Activated CD8-positive, alpha-beta memory T cell treated with anti-CD3 and anti-CD28 coated beads, Interleukin-2, amount 50 U/mL, for 1 hour (primary cell): ENCODE results near the gene RPS2.

ENCODE experiments used
- DNase-seq: peaks from one replicate; pipeline ENCODE4 v3.0.0-alpha.2; 2020; ENCODE audit errors: extremely low read depth

The RPS2 gene

GRCh38 chr16:1981398-1981836 is 16.8 kb upstream of the RPS2 start, which contains the start of gene NOXO1:
TSS of gene NOXO1 (minus strand) at chr16:1981469. CDS start at chr16:1981179, 290 bp downstream.
- no peak for DNase-seq

- no peak for DNase-seq
Observed at GRCh38 chr16:1980770-1981087, 16.1 kb upstream of the RPS2 start.

GRCh38 chr16:1980030-1980769 is 15.6 kb upstream of the RPS2 start:
- no peak for DNase-seq

- DNase-seq, result no peak
Observed at GRCh38 chr16:1979271-1980029, 14.8 kb upstream of the RPS2 start.

DNA sequence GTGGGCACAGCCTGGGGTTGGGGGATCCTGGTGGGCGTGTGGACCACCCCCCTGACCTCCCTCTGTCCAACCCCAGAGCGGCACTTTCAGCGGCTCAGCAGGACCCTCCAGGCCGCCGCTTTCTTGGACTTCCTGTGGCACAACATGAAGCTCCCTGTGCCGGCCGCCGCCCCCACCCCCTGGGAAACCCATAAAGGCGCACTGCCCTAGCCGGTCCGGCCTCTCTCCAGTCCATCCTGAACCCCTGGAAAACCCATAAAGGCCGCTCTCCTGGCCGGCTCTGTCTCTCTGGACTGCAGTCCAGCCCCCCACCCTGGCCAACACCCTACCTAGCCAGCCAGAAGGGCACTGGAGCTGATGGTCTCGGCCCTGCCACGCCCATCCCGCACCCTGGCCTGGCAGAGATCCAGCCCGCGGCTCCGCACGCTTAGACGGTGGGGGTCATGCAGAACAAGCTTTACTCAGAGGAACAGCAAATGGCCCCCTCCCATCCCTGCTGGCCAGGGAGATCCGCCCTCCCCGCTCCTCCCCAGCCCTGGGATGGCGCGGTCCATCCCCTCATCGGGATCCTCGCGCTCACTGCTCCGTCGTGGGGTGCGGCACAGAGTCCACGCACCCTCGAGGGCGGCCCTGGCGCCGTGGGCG is 14.0 kb upstream of the RPS2 start:
- no peak for DNase-seq

DNA sequence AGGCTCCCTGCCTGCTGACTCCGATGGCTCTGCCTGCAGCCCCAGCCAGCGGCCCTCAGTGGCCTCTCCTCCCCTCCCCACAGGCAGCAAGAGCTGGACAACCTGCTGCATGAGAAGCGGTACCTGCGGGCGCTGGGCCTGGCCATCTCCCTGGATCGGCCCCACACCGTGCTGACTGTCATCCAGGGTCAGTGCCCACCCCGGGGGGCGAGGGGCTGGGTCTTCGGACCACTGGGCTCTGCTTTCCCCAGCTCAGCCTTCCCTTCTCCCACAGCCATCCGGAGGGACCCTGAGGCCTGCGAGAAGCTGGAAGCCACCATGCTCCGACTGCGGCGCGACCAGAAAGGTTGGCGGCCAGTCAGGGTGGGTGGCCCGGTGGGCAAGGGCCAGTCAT is 13.2 kb upstream of the RPS2 start:
- DNase-seq, result no peak

DNA sequence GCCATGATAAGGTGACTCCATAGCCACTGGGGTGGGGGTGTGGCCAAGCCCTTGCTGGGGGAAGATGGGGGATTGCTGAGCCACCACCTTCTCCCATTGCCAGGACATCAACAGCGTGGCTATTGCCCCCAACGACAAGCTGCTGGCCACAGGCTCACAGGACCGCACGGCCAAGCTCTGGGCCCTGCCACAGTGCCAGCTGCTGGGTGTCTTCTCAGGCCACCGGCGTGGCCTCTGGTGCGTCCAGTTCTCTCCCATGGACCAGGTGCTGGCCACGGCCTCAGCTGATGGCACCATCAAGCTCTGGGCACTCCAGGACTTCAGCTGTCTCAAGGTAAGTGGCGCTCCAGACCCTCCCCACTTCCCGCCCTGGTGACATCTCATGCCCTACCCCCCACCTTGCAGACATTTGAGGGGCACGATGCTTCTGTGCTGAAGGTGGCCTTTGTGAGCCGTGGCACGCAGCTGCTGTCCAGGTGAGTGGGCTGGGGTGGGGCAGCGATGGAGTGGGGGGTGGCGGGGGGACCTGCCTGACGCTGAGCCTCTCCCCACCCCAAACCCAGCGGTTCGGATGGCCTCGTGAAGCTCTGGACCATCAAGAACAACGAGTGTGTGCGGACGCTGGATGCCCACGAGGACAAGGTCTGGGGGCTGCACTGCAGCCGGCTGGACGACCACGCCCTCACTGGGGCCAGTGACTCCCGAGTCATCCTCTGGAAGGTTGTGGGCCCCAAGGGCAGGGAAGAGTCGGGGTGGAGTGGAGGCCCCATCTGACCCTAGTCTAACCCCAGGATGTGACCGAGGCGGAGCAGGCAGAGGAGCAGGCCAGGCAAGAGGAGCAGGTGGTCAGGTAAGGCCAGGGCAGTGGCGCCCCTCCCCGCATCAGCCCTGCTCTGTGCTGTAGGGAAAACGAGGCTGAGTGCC is 12.6 kb upstream of the RPS2 start:
- no peak for DNase-seq

GRCh38 chr16:1976216-1976520 is 11.5 kb upstream of the RPS2 start:
- no peak for DNase-seq

DNA sequence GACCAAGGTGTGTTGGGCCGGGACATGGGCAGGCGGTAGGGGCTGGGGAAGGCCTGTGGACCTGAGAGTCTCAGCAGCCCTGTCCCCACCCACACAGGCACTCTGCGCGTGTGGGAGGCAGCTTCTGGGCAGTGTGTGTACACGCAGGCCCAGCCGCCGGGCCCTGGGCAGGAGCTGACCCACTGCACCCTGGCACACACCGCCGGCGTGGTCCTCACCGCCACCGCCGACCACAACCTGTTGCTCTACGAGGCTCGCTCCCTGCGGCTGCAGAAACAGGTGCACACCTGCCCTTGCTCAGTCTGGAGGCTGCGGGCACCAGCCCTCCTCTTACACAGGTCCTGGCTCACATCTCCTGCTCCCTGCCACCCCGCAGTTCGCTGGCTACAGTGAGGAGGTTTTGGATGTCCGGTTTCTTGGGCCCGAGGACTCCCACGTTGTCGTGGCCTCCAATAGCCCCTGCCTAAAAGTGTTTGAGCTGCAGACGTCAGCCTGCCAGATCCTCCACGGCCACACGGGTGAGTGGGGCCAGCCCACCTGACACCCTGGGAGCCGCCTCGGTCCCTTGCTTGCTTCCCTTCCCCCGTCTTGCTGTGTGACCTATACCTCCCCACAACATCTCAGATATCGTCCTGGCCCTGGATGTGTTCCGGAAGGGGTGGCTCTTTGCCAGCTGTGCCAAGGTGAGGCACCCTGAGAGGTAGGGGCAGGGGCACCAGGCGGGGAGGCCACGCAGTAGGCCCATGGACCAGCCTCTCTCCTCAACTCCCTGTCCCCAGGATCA is 11.0 kb upstream of the RPS2 start:
- no peak for DNase-seq

- DNase-seq, result no peak
Observed at GRCh38 chr16:1974157-1975070, 9.8 kb upstream of the RPS2 start.

DNA sequence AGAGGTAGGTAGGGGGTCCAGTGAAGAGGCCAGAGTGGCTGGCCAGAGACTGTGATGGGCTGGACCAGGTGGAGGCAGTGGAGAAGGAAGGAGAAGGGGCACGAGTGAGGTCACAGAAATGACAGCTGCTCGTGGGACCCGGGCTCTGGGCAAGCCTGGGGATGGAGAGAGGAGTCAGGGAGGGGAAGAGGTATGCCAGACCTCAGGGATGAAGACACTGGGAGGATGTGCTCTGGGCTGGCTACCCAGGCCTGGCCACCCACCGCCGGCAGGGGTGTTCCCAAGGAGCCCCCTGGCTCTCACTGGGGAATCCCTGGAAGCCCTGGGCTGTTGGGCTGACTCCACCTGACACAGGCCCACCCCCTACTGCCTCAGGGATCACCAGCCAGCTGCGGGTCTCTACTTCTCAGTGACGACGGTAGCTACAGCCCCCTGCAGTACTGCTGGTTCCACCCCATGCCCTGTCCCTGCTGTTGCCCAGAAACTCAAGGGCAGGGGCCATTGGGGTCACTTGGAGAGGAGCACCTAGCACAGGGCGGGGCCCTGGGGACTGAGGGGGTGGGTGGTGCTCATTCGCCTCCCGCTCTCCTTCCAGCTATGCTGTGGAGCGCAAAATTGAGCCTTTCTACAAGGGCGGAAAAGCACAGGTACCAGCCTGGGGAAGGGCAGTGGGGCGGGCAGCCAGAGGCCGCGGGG is 9.0 kb upstream of the RPS2 start:
- no peak for DNase-seq

DNA sequence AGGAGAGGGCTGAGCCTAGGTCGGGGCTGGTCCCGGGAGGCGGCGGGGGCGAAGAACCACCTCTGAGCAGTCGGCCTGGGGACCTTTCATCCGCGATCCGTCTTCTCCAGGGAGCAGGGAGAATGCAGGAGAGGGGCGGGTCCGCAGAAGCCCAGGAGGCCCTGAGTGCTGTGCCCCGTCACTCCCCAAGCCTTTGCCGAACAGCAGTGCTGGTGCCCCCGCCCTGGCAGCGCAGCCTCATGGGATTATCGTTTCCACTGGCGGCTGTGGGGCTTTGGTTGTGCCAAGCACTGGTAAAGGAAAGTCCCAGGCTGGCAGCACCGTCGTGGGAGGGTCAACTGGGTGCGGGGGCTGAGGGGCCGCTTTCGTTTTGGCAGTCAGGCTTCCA is 7.9 kb upstream of the RPS2 start:
- DNase-seq, result no peak

GRCh38 chr16:1971796-1972489 is 7.3 kb upstream of the RPS2 start, which contains the start of gene TBL3:
TSS of gene TBL3 (plus strand) at chr16:1972053. CDS start at chr16:1972165, 112 bp downstream.
- DNase-seq, result peak; percentile 84

DNA sequence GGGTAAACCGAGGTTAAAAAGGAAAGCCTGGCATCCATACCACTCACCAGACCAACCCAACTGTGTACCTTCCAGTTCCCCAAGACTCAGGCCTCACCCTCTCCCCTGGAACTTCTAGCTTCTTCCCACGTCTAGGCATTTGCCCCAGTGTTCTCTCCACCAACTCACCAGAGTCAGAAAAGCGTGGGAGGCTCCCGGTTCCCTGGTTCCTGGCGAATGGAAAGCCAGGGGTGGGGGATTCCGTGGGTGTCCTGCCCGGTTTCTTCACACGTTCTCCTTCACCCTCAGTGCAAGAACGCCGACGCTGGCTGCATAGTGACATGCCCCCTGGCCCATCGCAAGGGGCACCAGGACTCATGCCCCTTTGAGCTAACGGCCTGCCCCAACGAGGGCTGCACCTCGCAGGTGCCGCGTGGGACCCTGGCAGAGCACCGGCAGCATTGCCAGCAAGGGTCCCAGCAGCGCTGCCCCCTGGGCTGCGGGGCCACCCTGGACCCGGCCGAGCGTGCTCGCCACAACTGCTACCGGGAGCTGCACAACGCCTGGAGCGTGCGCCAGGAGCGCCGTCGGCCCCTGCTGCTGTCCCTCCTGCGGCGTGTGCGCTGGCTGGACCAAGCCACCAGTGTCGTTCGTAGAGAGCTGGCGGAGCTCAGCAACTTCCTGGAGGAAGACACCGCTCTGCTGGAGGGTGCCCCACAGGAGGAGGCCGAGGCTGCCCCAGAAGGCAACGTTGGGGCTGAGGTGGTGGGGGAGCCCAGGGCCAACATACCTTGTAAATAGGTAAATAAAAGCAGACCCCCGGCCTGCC is 3.7 kb upstream of the RPS2 start:
- no peak for DNase-seq

DNA sequence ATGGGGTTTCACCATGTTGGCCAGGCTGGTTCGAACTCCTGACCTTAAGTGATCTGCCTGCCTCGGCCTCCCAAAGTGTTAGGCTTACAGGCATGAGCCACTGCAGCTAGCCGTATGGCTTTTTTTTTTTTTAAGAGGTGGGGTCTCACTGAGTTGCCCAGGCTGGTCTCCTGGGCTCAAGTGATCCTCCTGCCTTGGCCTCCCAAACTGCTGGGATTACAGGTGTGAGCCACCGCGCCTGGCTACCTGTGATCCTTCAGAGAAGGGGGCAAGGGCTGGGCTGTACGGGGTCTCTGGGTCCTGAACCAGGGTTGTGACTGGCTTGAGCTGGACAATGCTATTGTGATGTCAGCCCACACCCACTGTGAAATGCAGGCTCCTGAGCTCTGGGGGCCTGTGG is 1.8 kb upstream of the RPS2 start, which contains the start of gene RNF151:
RNF151 (plus strand) TSS at position 397 of the 400 bp plus-strand sequence. CDS start 26 bp downstream, outside the sequence.
- no peak for DNase-seq

DNA sequence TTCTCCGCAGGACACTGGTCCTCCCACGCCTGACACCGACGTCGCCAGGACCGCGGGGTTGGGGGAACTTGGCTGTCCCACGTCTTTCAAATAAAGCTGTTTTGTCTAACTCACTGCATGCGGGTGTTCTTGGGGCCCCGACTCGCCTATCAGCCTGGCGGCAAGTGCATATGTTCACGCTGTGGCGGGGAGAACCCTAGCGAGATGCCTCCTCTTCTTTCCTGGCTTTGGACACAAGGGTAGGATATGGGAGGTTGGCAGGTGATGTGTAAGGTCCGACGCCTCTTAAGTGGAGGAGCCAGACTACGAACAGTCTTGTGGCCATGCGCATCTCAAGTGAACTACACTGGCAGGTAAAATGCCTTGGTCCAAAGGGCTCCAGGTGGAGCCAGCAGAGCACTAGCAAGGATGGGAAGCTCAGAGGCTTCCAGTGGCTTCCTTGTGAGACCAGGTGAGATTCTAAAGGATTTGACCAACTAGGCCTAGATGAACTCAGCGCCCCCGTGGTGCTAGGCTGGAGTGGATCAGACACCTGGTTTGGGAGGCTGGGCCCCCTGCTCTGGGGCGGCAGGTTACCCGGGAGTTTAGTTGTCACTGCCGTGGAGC is 873 bp upstream of the RPS2 start:
- no peak for DNase-seq

DNA sequence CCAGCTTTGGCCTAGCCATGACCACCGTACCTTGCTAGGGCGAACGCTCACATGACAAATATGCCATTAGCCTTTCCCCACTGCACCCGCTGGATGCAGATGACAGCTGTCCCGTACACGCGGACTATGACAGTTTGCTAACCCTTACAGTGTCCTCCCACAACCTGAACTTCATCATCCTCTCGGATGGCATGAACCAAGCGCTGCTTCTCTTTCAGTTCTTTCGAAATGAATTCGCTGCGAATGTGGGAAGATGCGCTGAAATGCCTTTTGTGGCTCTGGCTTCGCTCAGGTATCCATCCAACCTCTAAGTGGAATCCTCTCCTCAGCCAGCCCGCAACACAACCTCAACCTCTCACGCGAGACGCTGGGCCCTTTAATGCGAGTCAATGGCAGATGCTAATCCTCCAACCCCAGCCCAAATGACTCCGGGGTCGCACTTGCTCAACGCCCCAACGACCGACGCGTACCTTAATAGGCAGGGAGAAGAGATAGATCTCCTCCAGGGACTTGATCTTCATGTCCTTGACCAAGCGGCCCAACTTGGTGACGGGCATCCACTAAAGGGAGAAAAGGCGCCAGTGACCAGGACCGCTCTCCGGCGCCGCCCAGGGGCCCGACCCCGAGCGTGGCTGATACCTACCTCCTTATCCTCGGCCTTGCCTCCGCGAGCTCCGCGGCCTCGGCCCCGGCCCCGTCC is 670 bp downstream of the RPS2 start:
- no peak for DNase-seq
